Fibroblast of skin of abdomen (primary cell): Measurements from ENCODE around the gene RMND1.
"Not testable (repeated sequence)": the region's sequence is repeated elsewhere in the genome, so short reads cannot be mapped to it uniquely, and the experiment has no call there.

Experiments used
- DNase-seq: peaks from one replicate; pipeline ENCODE4 v3.0.0-alpha.2; 2013

The RMND1 gene

GRCh38 chr6:151413372-151414145 is 38.4 kb downstream of the RMND1 start:
- no peak for DNase-seq

DNA sequence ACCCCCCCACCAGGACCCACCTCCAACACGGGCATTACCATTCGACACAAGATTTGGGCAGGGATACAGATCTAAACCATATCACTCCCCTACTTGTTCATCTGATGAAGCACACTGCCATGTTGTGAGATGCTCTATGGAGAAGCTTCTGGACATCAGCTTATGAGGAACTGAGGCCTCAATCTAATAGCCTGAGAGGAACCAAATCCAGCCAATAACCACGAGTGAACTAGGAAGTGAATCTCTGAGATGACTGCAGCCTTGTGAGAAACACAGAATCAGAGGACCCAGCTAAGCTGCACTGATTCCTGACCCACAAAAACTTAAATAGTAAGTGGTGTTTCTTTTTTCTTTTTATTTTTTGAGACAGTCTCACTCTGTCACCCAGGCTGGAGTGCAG is 39.0 kb downstream of the RMND1 start:
- no peak for DNase-seq

DNA sequence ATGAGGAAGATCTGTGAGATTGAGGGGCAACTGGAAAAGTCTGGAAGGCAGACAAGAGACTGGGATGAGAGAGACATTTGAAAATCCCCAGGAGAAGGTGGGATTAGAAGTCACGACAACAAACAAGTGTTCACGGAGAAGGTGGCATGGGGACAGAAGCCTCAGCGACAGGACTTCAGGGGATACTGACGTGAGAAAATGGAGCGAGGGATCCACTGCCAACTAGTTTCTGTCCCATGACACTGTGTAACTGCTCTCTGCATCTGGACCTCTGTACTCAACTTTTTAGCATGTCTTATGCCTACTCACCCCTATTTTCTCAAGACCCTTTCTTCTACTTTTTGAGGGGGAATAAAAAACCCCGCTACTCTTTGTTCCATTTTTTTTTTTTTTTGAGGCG is 42.2 kb downstream of the RMND1 start:
- no peak for DNase-seq

DNA sequence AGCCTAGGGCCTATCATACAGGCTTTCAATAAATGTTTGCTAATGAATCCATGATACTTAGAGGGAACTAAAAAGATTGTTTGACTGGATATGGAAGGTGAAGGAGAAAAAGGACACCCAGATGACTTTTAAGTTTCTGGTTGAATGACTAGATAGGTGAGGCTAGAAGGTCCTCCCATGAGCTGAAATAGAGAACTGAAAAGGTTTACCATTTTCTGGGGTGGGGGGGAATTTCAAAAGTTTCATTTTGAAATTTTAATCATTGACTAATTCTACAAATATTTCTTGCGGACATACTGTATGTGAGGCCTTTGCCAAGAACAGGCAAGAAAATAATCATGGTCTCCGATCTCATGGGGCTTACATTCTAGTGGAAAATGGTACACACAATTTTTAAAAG is 42.7 kb downstream of the RMND1 start:
- no peak for DNase-seq

- DNase-seq, result no peak
These were observed 43.1 kb downstream of the RMND1 start for GRCh38 chr6:151408858-151409257.

DNA sequence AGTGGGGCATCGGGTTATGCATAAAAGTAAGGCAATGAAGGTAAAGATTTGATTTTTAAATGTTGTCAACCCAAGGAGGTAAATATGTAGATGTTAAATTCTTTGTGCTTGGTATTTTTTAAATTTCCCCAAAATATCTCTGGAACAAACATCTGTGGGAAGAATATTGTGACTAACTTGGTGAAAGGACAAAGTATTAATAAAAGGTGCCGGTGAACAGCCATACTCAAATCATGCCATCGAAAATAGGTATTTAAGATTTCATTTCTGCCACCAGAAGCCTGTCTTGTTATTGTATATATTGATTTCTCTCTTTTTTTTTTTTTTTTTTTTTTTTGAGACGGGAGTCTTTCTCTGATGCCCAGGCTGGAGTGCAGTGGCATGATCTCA is 48.0 kb downstream of the RMND1 start:
- DNase-seq, result no peak

DNA sequence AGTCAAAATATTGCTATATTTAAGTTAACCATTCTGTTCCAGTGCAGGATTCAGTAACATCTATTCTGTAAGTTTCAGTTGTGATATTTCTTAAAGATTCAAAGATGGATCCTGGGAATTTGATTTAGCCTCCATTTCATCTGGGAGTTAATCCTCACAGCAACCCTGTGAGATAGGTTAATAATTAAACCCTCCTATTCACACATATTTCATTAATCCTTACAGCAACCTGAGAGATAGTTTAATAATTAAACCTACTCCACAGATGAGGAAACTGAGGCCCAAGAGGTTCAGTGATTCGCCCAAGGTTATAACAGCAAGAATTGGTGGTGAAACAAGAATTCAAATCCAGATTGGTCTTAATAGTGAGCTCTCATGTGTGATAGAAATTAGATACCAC is 49.7 kb downstream of the RMND1 start:
- DNase-seq, result no peak

DNA sequence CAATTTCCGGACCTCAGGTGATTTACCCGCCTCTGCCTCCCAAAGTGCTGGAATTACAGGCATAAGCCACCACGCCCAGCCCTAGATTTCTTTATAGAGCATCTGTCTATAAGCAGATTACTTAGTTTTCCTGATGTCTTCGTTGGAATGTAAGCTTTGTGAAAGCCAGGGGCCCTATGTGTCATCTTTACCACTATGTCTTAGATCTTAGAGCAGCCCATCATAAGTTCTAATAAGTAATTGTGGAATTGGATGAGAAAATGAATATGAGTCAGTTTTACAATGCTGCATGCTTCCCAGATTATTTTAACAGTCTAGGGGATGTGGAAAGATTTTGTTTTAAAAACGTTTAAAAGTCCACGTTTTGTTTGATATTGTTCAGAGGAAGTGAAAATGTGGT is 51.5 kb downstream of the RMND1 start:
- peak; percentile 72 for DNase-seq

- no peak for DNase-seq
These were observed 52.2 kb downstream of the RMND1 start for GRCh38 chr6:151399679-151400078.

- DNase-seq, result no peak
These were observed 58.5 kb downstream of the RMND1 start for GRCh38 chr6:151393410-151393809.

- no peak for DNase-seq
These were observed 59.5 kb downstream of the RMND1 start for GRCh38 chr6:151392427-151392826.

DNA sequence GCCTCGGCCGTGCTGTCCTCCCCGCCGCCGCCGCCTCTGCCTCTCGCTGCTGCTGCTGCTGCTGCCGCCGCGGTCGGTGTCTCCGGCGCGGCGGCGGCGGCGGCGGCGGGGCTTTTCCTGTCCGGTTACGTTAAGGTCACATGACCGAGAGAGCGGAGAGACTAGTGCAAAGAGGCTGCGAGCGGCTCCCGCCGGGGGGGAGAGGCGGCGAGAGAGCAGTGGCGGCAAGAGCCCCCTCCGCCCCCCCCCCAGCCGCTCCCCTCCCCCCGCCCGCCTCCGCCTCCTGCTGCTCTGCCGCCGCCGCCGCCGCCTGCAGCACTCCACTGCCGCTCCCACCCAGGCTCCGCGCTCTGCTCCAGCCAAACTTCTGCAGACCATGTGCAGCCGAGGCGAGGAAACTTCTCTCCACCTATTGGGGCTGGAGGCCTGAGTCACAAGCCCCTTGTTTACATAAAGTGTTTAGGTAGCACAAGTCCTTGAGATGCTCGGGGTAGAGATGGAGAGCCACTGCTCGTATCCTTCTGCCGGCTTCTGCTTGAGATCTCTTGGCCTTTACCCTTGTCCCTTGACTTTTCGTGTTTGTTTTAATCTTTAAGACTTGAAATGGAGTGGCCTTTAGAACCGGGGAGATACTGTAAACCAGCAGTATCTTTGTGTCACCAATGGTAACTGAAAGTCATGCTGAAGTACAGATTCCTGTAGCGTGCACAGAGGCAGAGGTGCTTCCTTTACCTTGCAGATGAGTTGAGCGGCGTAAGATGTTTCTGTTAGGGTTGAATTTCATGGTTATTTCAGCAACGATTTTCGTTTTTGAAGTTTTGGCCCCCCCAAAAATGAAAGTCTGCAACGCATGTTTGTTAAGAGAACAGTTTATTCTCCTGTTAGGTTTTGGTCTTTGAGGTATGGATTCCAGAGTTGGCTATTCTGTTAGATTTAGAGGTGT is 60.2 kb downstream of the RMND1 start, which contains the start of gene ZBTB2:
ZBTB2 (minus strand) TSS at position 89 of the 943 bp plus-strand sequence. CDS start 17,922 bp downstream, outside the sequence.
- DNase-seq, result peak; percentile 74

GRCh38 chr6:151390851-151391470 is 61.0 kb downstream of the RMND1 start:
- DNase-seq, result peak; percentile 78

DNA sequence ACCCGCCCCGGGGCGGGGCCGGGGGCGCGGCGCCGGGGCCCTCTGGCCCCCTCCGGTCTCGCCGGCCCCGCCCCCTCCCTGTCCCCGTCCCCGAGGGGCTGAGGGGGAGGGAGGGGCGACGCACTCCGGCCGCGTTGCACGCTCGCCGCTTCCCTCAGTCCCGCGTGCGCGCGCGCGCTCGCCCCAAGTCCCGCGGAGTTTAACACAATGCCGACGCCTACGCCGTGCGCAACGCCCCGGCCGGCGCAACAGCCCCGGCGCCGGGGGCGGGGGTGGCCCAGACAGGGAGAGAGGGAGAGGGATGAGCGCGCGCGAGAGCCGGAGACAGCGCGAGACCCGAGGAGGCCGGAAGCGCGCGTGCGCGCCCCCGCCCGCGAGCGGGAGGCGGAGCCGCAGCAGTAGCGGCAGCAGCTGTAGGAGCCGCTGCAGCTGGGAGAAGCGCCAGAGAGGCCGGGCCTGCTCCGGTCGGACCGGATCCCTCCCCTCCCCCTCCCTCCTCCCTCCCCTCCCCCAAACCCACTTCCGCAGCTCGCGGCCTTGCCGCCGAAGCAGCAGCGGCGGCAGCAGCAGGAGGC is 61.6 kb downstream of the RMND1 start:
- peak; percentile 100 for DNase-seq

DNA sequence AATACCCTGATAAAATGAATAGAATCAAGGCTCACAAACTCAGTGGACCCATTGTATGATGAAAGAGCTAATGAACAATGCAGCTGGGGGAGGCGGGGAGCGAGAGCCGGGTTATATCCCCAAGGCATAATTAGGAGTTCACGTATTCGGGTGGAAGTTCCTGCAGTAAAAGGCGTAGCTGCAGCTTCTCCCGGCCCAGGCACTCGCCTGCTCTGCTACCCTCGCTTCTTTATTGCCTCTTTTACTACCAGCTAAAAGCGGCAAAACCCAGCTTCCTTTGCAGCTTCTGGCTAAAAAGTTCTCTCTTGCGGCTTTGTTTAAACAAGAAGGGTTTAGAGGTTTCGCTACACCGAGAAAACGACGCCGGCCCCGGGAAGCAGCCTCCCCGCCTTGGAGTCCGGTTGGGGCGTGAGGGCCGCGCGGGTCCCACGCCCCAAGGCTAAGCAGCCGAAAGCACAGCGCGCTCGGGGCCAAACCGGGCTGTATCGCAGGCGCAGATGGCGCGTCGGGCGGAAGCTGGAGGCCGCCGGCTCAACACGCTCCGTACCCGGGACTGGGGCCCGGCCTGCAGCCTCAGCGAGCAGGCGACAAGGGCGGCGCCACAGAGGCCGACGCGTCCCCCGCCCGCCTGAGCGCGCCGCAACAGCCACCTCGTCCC is 62.2 kb downstream of the RMND1 start:
- DNase-seq, result peak; percentile 83

- DNase-seq, result no peak
These were observed 62.8 kb downstream of the RMND1 start for GRCh38 chr6:151388997-151389617.

DNA sequence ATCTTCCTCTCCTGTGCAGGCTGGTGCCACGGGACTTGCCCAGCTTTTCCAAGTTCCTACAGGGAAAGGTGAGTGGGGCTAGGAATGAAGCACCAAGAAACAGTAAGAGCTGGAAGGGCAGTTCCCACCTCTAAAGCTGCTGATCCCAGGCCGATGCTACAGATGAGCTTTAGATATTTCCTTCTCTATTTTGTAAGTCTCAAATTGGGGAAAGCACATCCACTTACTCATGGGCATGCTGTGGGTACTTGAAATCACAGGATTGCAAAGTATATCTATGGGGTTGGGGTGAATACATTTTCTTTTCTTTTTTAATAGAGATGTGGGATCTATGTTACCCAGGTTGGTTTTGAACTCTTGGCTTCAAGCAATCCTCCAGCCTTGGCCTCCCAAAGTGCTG is 63.7 kb downstream of the RMND1 start:
- no peak for DNase-seq

DNA sequence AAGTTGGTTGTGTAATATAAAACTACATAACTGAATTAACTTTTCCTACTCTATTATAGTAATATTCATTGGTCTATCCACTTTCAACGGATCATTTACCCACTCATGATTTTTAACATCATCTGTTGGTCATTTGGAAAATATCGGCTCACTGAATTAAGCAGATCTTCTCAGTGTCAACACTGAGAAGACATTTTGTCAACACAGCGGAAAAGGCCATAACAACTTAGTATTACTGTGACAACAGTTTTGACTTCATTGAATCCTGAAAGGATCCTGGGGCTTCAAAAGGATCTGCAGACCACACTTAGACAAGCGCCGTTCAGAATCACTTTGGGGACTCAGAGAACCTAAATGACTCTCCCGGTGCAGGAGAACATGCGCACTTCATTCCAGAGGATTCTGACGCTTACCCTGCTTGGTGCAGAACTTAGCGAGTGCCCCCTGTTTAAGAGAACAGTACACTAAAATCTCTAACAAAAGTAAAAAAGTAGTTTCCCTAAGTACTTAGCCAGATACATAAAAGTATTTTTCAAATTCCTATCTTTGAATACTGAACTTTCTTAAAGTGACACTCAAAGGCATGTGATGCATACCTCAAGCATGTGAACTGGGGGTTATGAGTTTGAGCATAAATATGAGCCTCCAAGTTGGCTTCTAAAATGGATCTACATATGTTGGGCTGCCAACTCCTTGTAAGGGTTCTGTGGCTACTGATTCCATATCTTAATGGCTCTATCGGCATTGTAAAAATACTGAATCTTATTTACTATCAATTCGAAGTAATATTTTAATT is 64.6 kb downstream of the RMND1 start:
- DNase-seq, result peak; percentile 85

GRCh38 chr6:151385177-151385576 is 66.7 kb downstream of the RMND1 start:
- DNase-seq, result no peak

GRCh38 chr6:151384151-151384550 is 67.8 kb downstream of the RMND1 start:
- DNase-seq, result no peak

DNA sequence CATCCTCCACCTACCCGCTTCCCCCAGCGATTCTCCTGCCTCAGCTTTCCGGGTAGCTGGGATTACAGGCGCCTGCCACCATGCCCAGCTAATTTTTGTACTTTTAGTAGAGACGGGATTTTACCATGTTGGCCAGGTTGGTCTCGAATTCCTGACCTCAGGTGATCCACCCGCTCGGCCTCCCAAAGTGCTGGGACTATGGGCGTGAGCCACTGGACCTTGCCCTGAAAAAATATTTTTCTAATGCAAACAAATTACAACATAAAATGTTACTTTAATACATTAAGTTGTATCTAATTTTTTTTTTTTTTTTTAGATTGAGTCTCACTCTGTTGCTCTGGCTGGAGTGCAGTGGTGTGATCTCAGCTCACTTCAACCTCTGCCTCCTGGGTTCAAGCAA is 69.3 kb downstream of the RMND1 start:
- not testable (repeated sequence) for DNase-seq
